Measurements from ENCODE around the gene IARS1.

GRCh38 chr9:92247296-92247695 lies 46.2 kb downstream of the IARS1 start:
- TF ChIP-seq EP300 (IDR thresholded peaks at IDR 0.05) (no peak), CTCF (IDR thresholded peaks at IDR 0.05) (no peak), POLR2A (IDR thresholded peaks at IDR 0.05; ENCODE audit: low read depth) (no peak)
